Midbrain (tissue), 1 donor: ENCODE data around the gene UBE2QL1.

Experiments used
- DNase-seq: peaks from one replicate; lab custom pipeline; 2025; lab: John Stamatoyannopoulos, UW

Gene UBE2QL1

DNA sequence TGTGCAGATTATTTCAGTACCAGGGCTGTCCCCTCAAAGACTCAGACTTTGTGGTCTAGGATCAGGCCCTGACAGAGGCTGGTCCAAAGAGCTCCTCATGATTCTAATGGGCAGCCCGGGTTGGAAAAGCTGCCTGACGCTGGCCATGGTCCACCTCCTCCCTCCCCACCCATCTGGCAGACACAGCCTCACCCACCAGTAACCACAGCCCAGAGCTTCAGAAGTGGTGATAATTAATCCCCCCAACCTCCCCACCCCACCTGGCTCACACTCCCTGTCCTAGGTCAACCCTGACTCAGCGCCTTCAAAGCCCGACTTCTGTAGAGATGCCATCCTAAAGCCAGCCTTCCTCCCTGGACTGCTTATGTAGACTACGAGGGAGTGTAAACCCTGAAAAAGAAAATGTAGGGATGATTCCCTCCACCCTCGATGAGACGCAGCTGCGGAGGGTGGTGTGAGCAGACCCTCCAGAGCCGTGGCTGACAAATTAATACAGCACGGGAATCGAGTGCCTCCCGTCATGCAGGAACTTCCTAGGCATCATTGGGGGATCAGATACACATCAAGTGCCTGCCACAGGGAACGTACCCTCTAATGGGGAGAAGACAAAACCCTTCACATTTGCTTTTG, 7.0 kb downstream of the UBE2QL1 start:
- no peak for DNase-seq

DNA sequence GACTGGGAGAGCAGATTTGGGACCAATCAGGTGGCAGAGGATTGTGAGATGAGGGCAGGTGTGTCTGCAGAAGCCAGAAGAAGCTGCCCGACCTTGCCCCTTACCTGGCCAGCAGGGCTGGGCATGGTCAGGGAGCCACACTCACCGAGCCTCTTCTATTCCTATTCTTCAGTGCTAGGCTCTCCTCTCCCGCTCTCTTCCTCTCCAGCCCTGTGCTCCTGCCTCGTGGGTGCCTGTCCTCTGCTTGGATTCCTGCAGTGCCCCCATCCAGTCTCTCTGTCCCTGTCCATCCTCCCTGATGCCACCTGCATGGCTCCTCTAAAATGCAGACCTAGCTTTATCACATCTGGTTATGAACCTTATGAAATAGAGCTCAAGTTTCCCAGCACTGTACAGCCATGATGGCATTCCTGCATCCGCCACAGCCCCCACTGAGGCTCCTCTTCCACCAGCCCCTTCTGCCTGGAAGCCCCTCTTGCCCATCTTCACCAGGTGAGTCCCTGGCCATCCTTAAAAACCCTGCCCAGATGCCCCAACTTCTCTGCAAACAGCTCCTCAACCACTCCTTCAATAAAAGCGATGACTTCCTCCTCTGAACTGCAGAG, 8.2 kb downstream of the UBE2QL1 start:
- no peak for DNase-seq

DNA sequence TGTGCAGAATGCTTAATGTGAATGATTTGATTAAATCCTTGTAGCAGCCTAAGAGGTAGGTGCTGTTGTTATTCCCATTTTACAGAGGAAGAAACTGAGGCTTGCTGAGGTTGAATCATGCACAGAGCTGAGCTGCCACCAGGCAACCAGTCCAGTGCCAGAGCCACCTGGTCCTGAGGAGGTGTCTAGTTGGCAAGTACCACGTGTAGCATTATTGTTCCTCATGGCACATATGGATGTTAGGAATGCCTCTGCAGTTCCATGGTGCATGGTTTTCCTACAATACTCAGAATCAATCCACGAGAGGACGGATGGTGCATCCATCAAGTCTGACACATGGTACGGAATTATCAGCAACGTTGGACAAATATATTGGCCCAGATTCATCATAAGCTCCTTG, 8.9 kb downstream of the UBE2QL1 start:
- no peak for DNase-seq

DNA sequence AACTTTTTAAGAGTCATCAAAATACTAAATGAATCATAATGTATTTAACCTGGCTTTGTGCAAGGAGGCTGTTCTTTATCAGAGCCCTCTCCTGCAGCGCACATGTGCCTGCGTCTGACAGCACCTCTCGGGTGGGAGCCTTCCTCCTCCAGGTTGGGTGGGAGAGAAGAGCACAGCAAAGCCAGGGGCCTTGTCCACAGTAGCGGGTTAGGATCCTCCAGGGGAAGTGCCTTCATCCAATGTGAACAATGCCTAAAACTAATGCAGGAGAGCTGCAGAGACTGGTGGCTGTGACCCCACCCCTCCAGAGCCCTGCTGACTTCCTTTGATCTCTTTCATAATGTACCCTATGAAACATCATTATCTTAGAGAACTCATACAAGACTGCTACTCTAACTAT, 10.2 kb downstream of the UBE2QL1 start:
- no peak for DNase-seq

DNA sequence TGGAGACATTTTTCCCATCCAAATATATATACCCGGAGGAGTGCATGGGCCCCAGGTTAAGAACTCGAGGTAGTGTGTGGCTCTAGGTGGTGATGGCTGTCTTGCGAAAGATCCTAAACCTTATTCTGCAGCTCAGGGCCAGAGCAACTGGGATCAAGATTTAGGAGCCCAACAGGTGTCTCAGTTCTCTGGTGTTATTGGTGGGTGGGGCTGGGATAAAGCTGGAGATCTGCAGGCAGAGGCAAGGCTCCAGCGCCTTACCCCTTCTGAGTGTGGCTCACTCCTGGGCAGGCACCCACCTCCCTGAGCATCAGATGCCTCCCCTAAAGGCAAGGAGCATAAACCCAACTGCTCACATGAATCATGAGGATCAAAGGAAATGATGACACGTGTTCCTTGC, 11.2 kb downstream of the UBE2QL1 start:
- DNase-seq: no peak

DNA sequence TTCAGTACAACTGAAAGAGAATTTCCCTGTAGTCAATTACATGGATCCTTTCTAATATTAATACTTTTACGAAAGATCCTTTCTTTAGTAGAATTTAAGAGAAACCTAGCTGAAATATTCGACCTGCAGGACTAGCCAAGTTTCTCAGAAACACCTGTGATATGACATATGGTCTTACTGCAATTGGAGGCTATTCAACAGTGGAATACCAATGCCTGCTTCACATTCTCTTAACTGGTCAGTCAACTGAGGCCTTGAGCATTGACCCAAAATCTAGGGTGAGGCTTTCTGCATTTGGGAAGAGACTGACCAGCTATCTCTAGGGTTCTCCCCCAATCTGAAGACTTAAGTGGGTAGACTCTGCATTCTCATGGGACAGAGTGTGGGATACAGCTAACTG, 12.3 kb downstream of the UBE2QL1 start:
- no peak for DNase-seq

DNA sequence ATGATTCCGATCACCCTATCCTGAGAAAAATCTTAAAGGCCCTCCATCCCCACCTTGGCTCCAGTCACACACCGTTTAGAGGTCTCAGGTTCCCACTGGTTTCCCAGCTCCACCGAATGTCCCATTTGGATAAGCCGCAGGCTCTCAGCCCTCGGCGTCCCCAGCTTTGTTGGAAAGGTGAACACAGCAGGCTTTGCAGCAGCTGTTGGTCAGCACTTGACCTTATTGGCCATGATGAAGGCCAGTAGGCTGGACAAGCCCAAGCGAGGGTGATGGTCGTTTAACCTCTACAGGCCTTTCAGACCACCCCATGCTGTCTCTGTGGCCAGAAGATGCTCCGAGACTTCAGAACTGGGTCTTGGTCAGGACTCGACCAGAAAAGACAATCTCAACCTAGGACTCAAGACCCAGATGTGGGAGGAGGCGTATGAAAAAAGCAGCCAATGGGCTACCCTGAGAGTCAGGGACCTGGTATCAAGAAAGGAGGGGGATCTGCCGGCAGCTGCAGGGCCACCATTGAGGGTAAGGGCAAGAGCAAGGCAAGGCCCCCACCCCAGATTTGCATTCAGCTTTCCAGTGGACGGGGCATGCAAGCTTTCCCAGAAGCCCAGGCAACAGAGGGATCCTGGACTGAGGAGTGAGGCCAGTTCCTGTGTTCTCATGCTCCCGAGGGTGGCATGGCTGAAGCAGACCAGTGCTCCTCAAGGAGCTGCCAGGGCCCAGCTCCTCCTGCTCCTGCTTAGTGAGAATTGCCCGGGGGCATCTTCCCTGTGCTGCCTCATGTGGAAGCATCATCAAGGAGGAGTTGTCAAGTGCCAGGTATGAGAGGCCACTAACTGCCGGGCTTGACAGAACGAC, 13.4 kb downstream of the UBE2QL1 start:
- DNase-seq: no peak

DNA sequence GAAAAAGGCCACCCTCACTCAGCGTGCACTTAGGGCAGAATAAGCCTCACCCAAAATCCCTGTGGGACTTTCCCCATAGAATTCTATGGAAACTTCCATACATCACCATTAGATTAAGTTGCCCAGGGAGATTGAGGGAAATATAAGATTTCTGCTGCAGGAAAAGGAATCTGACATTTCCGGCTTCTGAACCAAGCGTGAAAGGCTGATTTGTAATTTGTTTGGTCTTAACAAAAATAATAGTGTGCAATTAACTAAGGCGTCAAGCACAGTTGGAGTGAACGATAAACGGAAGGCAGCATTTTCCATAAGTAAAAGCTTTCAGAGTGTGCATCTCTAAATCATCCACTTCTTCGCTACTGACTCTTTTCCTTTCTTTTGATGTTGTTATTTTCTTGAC, 14.0 kb downstream of the UBE2QL1 start:
- DNase-seq: no peak

DNA sequence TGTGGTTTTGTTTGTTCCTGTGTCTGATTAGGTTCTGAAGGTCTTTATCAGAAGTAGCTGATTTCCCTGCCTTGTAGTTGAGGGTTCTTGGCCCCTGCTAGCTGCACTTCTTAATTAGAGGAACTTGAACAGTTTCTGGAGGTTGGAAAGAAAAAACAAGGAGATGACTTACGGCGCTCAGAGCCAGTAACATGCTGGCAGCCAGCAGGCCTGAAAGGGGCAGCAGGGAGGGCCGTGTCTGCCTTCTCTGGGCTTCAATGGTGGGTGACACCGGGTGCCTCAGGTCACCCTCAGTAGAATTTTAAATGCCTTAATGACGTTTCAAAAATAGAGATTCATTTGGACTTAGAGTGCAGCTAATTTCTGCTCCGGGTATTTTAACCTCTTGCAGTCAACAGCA, 15.8 kb downstream of the UBE2QL1 start:
- no peak for DNase-seq

DNA sequence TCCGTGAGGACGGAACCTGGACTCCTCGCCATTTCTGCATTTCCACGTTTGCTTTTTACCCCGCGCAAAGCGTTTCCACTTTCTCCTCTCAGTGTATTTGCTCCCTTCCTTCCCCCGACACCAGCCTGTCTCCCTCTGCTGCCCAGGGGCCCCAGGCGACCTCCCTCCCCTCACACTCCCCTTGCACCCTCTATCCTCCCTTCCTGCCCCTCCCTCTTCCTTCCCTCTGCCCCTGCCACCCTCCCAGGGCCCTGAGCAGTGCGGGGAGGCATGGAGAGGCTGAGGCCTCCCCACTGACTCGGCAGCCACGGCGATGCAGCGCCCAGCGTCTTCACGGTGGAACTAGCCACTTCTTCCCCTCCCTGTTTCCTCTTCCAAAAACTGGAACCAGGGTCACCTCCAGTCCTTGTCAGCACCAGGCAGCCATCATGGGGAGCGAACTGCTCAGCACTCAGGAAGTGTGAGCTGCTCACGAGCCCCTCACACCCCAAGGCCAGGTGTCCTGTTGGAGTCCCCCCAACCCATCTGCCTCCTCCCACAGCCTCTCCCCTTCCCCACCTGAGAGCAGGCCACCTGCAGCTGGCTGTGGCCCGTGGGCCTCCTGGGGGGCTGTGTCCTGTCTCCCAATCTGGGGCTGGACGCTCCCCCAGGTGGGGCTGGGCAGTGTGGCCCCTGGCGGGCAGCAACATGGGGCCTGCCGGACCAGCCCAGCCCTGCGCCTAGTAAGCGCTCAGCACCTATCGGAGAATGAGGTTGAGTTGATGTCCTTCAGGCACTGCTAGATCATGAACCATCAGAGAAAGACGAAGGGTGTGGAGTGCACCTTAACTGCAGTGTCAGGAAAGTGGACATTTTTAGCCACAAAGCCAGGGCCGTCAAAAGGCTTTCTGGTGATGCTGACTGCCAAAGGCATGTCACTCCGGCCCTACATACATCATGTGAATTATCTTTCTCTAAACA, 17.5 kb downstream of the UBE2QL1 start:
- no peak for DNase-seq

DNA sequence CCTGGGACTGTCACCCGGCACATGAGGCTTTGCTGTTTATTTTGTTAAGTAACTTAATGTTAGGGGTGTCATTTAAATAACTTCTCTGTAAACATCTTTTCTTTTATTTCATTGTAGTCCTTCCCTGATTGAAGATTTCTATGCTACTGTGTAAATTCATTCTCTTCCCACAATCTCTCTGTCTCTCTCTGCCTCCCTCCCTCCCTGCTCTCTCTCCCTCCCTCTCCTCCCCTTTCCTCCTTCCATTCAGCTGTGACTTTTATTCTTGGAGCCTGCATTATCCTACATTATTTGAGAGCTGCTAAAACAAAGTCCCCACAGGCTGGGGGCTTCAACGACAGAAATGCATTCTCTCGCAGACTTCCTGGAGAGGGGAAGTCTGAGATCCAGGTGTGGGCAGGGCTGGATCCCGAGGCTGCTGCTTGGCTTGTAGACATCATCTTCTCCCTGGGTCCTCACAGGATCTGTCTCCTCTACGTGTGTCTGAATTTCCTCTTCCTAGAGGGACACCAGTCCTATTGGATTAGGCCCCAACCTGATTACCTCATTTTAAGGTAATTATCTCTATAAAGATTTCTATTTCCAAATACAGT, 18.4 kb downstream of the UBE2QL1 start:
- no peak for DNase-seq

DNA sequence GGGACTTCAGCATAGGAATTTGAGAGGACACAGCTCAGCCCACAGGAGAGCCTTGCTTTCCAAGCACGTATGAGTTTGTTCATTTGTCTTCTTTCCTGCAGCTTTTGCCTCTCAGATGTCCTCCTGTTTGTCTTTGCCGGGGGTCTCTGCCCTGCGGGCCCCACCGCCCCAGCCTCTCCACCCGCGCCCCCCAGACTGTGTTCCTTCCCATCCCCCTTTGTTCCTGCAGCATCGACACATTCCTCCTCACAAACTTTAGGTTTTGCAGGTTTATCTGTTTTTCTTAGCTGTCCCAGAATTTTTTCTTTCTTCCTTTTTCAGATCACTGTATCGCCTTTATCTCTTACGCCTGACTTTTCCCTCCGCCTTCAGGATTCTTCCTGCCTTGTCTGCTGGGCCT, 18.9 kb downstream of the UBE2QL1 start:
- DNase-seq: no peak

DNA sequence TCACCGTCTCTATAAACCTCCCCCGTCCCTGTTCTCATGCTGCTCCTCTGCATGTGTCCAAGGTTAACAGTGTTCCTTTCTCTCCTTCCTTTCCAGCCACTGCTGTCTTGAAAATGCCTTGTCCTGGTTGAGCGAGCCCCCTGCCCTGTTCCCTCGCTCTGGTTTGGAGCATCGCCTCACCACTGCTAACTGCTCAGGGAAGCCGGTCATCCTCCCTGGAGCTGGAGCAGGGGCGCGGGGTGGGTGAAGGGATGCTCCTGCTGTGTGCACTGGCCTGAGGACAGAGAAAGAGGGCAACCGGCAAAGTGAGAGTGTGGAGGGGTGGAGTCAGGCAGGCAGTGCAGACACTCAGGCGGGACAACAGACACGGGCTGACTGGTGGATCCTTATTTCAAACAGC, 19.4 kb downstream of the UBE2QL1 start:
- DNase-seq: no peak

DNA sequence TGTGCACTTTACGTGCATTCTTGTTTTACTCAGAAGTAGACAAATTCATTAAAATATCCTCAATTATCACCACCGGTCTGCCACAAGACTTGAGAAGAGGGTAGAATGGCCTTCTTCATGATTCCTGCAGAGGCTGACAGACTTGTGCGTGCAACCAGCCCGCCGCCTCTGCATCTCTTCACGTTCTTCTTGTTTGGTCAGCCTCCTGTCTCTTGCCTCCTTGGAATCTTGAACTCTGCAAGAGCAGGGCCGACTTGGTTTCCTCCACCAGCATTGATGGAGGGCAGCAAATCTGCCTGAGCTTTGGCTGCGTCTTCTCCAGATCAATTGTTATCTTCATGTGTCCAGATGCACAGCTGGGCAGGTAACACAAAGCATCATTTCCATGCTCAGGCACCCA, 20.2 kb downstream of the UBE2QL1 start:
- DNase-seq: no peak

DNA sequence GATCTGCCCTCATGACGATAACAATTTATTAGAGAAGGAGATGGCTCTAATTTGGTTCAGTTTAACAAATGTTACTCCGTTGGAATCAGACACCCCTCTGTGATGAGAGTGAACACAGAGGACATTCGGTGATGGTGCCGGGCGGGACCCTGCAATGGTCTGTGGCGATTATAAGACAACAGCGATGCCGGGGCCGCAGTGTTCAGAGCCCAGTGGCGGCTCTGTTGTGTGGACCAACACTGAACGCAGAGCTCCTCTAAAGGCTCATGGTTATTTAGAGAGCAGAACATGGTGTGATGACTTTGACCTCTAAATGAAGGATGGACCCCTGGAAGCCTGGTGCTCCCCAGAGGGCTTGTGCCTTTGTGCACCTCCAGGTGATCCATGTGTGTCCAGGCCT, 21.2 kb downstream of the UBE2QL1 start:
- DNase-seq: no peak

DNA sequence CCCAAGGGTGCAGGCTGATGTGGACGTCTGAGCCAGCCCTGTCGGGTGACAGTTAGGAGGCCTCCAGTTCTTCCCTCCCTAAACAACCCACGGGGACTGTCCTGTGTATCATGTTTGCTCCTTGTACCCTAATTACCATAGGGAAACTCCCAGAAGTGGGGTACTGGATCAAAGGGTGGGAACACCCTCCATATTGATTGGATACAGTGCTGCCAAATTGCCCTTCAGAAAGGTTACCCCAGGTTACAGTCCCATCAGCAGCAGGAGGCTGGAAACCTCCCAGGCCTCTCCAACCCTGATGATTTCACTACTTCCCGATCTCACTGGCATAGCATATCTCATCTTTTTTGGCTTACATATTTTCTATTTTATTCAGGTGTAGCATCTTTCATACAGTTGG, 22.0 kb downstream of the UBE2QL1 start:
- DNase-seq: no peak

DNA sequence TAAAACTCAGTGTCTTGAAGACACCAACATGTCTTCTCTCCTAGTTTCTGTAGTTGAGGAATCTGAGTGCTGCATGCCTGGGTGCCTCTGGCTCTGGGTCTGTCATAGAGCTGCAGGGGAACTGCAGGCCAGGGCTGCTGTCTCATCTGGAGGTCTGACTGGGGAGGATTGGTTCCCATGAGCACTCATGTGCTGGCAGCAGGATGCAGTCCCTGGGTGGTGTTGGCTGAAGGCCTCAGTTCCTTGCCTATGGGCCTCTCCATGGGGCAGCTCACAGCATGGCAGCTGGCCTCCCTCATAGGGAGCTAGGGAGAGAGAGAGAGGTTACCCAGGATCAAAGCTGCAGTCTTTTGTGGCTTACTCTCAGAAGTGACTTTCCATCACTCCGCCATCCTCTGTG, 22.6 kb downstream of the UBE2QL1 start:
- no peak for DNase-seq

DNA sequence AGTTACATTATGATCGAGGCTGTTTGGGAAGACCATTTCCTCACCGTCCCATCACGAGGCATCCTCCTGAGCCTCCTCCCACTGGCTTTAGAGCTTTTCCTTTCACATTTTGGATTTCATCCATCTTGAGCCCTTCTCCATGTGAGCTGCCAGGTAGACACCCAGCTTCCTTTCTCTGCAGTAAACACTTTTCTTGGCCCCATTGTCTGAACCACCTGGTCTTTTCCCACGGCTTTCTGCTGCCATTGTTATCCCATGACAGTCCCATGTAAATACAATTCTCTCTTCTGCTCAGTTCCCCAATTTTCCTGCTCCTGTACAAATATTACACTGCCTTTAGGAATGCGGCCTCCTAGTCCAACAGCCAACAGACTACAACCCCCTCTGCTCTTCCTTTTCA, 24.1 kb downstream of the UBE2QL1 start:
- DNase-seq: no peak

DNA sequence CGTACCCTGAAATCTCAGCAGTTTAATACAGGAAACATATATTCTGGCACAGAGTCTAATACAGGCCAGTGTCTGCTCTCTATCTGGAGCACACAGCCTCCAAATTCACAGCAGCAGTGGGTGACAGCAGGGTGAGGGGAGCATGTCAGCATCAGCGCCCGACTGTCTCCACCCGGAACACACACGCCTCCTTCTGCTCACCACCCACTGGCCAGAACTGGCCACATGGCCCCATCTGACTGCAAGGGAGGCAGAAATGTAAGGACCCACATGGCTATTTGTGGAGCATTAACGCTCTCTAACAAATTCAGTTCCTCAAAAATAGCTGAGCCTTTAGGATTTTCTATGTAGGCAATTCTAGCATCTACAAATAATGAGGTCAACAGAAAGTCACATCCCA, 24.6 kb downstream of the UBE2QL1 start:
- no peak for DNase-seq

DNA sequence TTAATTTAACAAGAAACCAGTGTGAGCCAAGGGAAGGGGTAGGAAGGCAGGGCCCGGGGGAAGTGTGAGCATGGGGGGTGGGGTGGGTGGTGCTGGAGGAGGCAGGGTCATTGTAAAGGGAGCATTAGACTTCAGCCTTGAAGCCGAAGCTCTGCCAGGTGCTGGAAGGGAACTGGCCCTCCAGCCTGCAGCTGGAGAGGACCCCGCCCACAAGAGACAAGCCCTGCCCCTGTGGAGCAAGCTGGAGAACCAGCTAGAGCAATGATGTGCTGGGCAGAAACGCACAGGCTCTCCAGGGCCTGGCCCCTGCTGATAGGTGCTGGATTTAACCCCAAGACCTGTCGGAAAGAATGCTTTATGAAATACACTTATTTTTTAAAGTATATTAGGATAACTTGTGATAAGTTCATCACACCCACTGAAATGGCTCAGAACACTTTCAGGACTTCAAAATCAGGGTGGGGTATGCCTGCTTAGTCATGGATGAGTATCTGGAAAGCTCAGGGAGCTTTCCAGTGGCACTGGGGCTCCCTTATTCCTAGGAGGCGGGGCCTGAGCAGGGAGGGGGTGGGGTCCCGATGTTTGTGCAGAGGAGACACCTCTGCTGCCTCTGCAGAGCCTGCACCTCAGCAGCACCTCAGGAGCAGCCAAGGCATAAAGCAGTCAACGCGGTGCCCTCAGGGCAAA, 27.1 kb downstream of the UBE2QL1 start:
- no peak for DNase-seq

DNA sequence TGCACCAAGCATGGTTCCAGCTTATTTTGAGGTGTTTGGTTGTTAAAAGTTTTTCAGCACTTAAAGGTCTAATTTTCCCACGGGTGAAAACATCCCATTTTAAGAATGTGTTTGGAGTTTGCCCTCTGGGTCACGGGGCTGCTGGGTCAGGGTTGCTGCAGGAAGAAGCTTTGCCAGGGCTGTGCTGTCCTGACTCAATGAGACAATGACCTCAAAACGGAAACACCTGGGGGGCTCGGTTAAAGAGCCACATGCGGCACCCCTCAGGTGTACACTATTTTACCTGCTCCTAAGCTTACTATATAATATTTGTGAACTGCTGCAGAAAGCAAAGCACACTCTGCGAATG, 27.6 kb downstream of the UBE2QL1 start:
- DNase-seq: no peak
